CD4-positive, alpha-beta T cell treated with Interleukin-6 for 4 hours (primary cell): ENCODE data around the gene TAAR9.

Experiments
- DNase-seq: peaks from one replicate; pipeline ENCODE4 v3.0.0-alpha.2; 2020; ENCODE audit warnings: mixed read lengths

The TAAR9 gene, protein sequence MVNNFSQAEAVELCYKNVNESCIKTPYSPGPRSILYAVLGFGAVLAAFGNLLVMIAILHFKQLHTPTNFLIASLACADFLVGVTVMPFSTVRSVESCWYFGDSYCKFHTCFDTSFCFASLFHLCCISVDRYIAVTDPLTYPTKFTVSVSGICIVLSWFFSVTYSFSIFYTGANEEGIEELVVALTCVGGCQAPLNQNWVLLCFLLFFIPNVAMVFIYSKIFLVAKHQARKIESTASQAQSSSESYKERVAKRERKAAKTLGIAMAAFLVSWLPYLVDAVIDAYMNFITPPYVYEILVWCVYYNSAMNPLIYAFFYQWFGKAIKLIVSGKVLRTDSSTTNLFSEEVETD

GRCh38 chr6:132537977-132538376 lies at the start of gene TAAR9:
TSS of gene TAAR9 (plus strand) at chr6:132538277. CDS start at chr6:132538290, 13 bp downstream.
- DNase-seq = no peak

- no peak for DNase-seq
Measured at GRCh38 chr6:132489376-132489775, 48.7 kb upstream of the TAAR9 start.

DNA sequence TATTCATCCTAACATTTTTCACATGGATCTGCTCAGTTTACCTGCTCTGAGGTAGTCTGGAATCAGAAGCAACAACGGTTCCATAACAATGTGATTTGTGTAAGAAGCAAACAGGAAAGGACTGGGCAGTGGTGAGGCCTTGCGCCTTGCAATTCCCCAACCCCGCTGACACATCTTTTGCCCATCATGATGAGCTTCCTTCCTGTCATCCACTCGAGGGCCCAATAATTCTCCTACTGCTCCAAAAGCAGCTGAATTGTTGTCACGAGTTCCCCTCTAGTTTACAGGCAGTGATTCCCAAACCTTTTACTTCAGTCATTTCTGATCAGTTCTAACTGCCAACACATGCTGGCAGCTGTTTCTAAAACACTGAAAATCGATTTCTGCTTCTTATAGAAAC lies 48.1 kb upstream of the TAAR9 start:
- no peak for DNase-seq

GRCh38 chr6:132490478-132491204 lies 47.4 kb upstream of the TAAR9 start:
- no peak for DNase-seq

- peak; percentile 5 for DNase-seq
Measured at GRCh38 chr6:132491303-132491702, 46.8 kb upstream of the TAAR9 start.

- DNase-seq = no peak
Measured at GRCh38 chr6:132491881-132492280, 46.2 kb upstream of the TAAR9 start.

DNA sequence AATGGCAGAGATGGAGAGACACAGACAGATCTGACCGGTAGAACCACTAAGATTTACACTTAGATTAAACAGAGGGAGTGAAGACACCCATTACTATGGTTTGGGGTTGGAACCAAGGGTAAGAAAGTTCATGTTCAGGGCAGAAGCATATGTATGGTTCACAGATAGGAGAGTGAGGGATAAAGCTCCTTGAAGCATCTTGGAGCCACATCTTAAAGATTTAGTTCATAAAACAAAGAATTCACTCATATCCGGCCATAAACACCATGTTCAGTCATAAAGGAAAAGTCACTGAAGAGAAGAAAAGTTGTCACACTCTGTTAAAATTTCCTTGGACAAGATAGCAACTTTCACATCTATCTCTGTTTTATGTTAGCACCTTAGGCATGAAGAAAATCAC lies 43.1 kb upstream of the TAAR9 start:
- DNase-seq = no peak

GRCh38 chr6:132495604-132496079 lies 42.4 kb upstream of the TAAR9 start:
- no peak for DNase-seq

DNA sequence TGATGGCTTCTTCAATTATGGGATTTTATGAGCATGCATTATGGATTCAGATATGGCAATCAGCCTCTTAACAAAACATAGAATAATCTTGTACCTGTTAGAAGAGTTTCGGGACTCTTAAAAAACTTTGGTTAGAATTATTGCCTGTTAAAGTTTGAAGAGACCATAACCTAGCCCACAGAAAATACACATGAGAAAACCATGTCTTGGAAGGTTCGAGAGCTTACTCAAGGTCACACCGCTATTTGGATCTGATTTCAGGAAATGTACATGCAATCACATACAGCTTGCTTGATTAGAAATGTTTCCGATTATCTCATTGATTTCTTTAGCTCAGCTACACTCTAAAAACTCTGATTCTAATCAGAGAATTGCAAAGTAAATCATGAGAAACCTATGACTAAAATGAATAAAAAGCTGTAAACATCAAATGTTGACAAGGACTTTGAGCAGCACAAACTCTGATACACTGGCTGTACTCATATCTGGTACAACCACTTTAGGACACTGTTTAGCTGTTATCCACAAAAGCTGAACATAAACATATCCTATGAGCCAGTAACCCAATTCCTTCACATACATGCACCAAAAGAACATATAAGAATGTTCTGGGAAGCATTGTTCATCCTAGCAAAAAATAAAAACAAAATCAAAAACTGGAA lies 41.4 kb upstream of the TAAR9 start:
- no peak for DNase-seq

DNA sequence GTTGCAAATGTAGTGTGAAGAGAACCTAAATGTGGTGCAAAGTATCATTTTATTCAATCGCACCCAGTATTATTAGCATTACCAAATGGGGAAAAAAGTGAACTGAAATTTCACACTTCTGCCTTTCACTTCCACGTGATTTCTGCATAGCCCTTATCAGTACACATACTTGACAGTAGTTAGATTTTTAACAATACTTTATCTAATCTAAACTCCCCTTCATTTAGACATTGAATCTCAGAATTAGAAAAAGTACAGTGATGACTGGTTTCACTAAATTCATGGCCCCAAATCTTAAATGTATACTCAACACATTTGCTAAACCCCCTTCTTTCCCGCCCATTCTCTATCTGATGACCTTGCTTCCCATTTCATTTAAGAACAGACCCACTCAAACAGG lies 39.4 kb upstream of the TAAR9 start:
- DNase-seq = no peak

- no peak for DNase-seq
Measured at GRCh38 chr6:132499757-132500156, 38.3 kb upstream of the TAAR9 start.

DNA sequence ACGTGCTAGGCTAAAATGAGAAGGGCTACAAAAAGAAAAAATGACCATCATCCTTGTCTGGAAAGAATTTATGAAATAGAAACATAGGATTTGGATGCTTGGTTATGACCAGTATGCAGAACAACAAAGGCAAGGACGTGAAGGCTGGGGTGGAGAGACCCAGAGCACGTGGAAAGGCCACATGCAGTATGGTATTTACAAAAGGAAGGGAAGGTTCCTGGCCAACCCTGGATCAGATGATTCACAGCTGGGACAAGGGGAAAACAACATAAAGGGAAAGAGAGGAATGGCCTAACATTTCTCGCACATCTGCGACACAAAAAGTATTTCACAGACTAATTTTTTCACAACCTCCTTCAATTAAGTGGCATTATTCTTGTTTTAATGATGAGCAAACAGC lies 33.3 kb upstream of the TAAR9 start:
- DNase-seq = no peak

DNA sequence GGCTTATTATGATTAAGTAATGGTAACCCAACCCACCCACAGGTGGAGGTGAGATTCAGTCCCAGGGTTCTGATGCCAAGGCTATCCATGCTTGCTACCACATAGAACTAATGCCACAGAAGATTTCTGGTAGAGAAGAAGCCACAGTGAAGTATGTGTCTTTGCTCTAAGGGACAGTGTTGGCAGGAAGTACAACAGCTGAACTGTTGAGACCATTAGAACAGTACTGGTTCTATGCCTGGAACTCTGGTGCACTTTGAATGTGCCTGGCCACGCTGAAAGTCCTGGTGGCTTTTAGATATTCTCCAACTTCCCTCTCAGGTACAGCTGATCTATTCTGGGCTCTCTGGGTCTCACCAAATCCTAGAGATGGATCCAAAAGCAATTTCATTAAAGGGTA lies 32.9 kb upstream of the TAAR9 start:
- DNase-seq = no peak

DNA sequence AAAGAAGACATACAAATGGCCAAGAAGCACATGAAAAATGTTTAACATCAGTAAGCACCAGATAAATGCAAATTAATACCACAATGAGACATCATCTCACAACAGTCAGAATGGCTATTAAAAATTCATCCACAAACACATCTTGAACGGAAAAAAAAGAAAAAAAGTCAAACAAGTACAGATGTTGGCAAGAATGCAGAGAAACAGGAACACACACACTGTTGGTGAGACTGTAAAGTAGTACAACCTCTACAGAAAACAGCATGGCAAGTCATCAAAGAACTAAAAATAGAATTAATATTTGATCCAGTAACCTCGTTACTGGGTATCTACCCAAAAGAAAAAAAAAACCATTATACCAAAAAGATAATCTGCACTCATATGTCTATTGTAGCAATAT lies 31.6 kb upstream of the TAAR9 start:
- DNase-seq = no peak

- no peak for DNase-seq
Measured at GRCh38 chr6:132506869-132507808, 30.9 kb upstream of the TAAR9 start.

- DNase-seq = no peak
Measured at GRCh38 chr6:132511210-132511830, 26.8 kb upstream of the TAAR9 start.

GRCh38 chr6:132511831-132512220 lies 26.3 kb upstream of the TAAR9 start:
- DNase-seq = no peak

- no peak for DNase-seq
Measured at GRCh38 chr6:132512342-132512637, 25.8 kb upstream of the TAAR9 start.

- DNase-seq = peak; percentile 89
Measured at GRCh38 chr6:132512638-132513632, 25.1 kb upstream of the TAAR9 start, which contains the start of gene STX7. TSS of gene STX7 (minus strand) at chr6:132513116. CDS start at chr6:132503530, 9,586 bp downstream.

DNA sequence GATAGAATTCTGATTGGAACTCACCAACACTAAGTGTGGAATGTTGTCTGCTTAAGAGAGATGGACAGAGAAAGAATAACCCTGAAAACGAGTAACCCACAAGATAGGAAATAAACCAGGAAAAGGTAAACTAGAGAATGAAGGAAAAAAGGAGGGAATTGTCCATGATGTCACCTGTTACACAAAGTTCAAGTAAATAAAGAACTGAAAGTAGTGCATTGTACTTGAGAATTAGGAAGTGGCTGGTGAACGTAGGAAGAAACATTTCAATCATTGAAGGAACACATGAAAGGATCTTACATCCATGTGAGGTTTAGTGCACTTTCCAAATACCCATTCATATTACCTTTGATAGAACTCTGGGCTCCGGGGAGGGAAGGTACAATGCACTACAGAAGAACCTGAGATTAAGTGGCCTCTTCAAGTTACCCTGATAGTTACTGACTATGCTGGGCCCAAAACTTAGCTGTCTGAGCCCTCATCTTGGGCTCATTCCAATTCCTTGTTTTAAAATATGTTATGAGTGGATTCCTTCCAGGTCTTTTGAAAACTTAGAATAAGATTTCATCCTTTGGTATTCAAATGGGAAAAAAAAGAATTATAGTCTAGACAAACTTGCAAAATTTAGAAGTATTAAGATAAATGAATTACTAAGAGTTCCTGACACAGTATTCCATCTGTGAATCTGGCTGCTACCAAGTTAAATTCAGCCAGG lies 24.1 kb upstream of the TAAR9 start:
- DNase-seq = no peak
